HepG2 (cell line): ENCODE data around the gene RTEL1. TPM values are rescaled to one million over a fixed set of nuclear protein-coding genes. Genes with fewer than 3 reads are reported as not detected.

Experiments
- CREB3 ChIP-seq: sonication (generic); formaldehyde crosslinking; IDR thresholded peaks from 2 replicates; pipeline ENCODE4 v1.5.0; 2020; ENCODE audit warnings: missing genetic modification reagents
- CTCF ChIP-seq: sonication (generic); formaldehyde crosslinking; IDR thresholded peaks from 2 replicates; pipeline ENCODE4 v1.5.0; 2020; ENCODE audit warnings: mild to moderate bottlenecking, missing genetic modification reagents, moderate library complexity
- DNMT1 ChIP-seq: sonication (generic); formaldehyde crosslinking; IDR thresholded peaks from 2 replicates; pipeline ENCODE4 v1.5.1; 2020; ENCODE audit warnings: mild to moderate bottlenecking, missing genetic modification reagents
- KDM3A ChIP-seq: IDR thresholded peaks from 2 replicates; pipeline ENCODE4 v1.6.1; 2018; ENCODE audit warnings: low read depth, missing compliant biosample characterization
- NFKB2 ChIP-seq: sonication (generic); formaldehyde crosslinking; IDR thresholded peaks from 2 replicates; pipeline ENCODE4 v1.4.0; 2020; ENCODE audit warnings: missing genetic modification reagents, borderline replicate concordance
- PRMT3 ChIP-seq: sonication (generic); formaldehyde crosslinking; IDR thresholded peaks from 2 replicates; pipeline ENCODE4 v1.8.1; 2022; ENCODE audit warnings: low read depth, mild to moderate bottlenecking, moderate library complexity, missing genetic modification reagents, borderline replicate concordance
- SMAD1 ChIP-seq: sonication (generic); formaldehyde crosslinking; IDR thresholded peaks from 2 replicates; pipeline ENCODE4 v1.4.0; 2020; ENCODE audit warnings: missing genetic modification reagents, low read depth, mild to moderate bottlenecking, borderline replicate concordance
- SNAI1 ChIP-seq: sonication (generic); formaldehyde crosslinking; IDR thresholded peaks from 2 replicates; pipeline ENCODE4 v1.5.0; 2020; ENCODE audit warnings: mild to moderate bottlenecking, missing genetic modification reagents, borderline replicate concordance
- TCF12 ChIP-seq, 2 experiments: fragments of 450-650 bp in 1 of 2; sonication (generic) in 1 of 2; formaldehyde crosslinking in 1 of 2; IDR thresholded peaks; 2 replicates each; pipeline versions ENCODE4 v1.6.1 to v1.8.0; 2017 to 2022; ENCODE audit warnings: antibody characterized with exemption in 1 of 2, mild to moderate bottlenecking in 1 of 2, missing genetic modification reagents in 1 of 2, moderate library complexity in 1 of 2
- TRAFD1 ChIP-seq: sonication (generic); formaldehyde crosslinking; IDR thresholded peaks from 2 replicates; pipeline ENCODE4 v1.5.1; 2020; ENCODE audit warnings: missing genetic modification reagents, mild to moderate bottlenecking, borderline replicate concordance
- ZBTB7A ChIP-seq: sonication (generic); formaldehyde crosslinking; IDR thresholded peaks from 2 replicates; pipeline ENCODE4 v1.8.0; 2022; ENCODE audit warnings: mild to moderate bottlenecking, missing genetic modification reagents
- ZC3H4 ChIP-seq: sonication (generic); formaldehyde crosslinking; IDR thresholded peaks from 2 replicates; pipeline ENCODE4 v1.4.0; 2020; ENCODE audit warnings: missing genetic modification reagents, borderline replicate concordance
- ZMYM4 ChIP-seq: sonication (generic); formaldehyde crosslinking; IDR thresholded peaks from 2 replicates; pipeline ENCODE4 v1.8.1; 2023; ENCODE audit warnings: mild to moderate bottlenecking, missing genetic modification reagents
- ZNF292 ChIP-seq: sonication (generic); formaldehyde crosslinking; IDR thresholded peaks from 2 replicates; pipeline ENCODE4 v1.8.1; 2022; ENCODE audit warnings: mild to moderate bottlenecking, low read depth, missing genetic modification reagents, borderline replicate concordance
- ZNF333 ChIP-seq: sonication (generic); formaldehyde crosslinking; IDR thresholded peaks from 2 replicates; pipeline ENCODE4 v1.4.0; 2020; ENCODE audit warnings: mild to moderate bottlenecking, missing genetic modification reagents, borderline replicate concordance
- ZNF33A ChIP-seq: sonication (generic); formaldehyde crosslinking; IDR thresholded peaks from 2 replicates; pipeline ENCODE4 v1.5.1; 2020; ENCODE audit warnings: missing genetic modification reagents, mild to moderate bottlenecking, moderate library complexity, borderline replicate concordance
- ZSCAN21 ChIP-seq: sonication (generic); formaldehyde crosslinking; IDR thresholded peaks from 2 replicates; pipeline ENCODE4 v1.8.0; 2022; ENCODE audit warnings: mild to moderate bottlenecking, missing genetic modification reagents, moderate library complexity, borderline replicate concordance
- ZSCAN29 ChIP-seq: sonication (generic); formaldehyde crosslinking; conservative IDR thresholded peaks from 2 replicates; pipeline ENCODE4 v1.4.0; 2020; ENCODE audit warnings: mild to moderate bottlenecking, missing genetic modification reagents
- ZSCAN5A ChIP-seq: sonication (generic); formaldehyde crosslinking; IDR thresholded peaks from 2 replicates; pipeline ENCODE4 v1.8.0; 2022; ENCODE audit warnings: mild to moderate bottlenecking, missing genetic modification reagents, borderline replicate concordance
- ZSCAN9 ChIP-seq: IDR thresholded peaks from 2 replicates; pipeline ENCODE4 v1.6.1; 2016; ENCODE audit warnings: borderline replicate concordance
- polyA plus RNA-seq, 8 experiments: library from polyadenylated mRNA; depleted of rRNA in 3 of 8; stranded (reverse) in 7 of 8; unstranded in 1 of 8; fragments of >200 nt; fragmentation: Illumina TruSeq in 4 of 8; extraction: Trizol in 4 of 8; gene quantifications; 2 replicates each; pipeline versions ENCODE4 v1.2.1 to v1.2.3, GENCODE V29; 2011 to 2016; ENCODE audit warnings: low read depth in 4 of 8, missing spikeins in 1 of 8, mixed read lengths in 1 of 8; ENCODE audit not compliant: insufficient read depth in 1 of 8
- total RNA-seq, 5 experiments: library from RNA; depleted of rRNA; stranded (reverse); fragments of >200 nt; fragmentation: Illumina TruSeq; extraction: Trizol; gene quantifications; 2 replicates each; pipeline ENCODE4 v1.2.3, GENCODE V29; 2016; ENCODE audit warnings: low read depth in 1 of 5

The RTEL1 gene
- total and polyA plus RNA-seq, 2 of the 13 experiments (the other 11 are each of a cell fraction or from before 2014, with no cell fraction given), result 21.8 to 36.4 TPM

- TF ChIP-seq CTCF (CRISPR knock-in tag) (no peak; the same call in 1 of the 2 replicates), CREB3 (CRISPR knock-in tag) (peak; percentile 78), SMAD1 (peak; percentile 74; the same call in 1 of the 2 replicates), ZC3H4 (CRISPR knock-in tag) (peak; percentile 76; the same call in 1 of the 2 replicates), ZNF33A (CRISPR knock-in tag) (peak; percentile 97; the same call in 1 of the 2 replicates), ZMYM4 (peak; percentile 87), PRMT3 (CRISPR knock-in tag) (no peak), ZSCAN29 (peak; percentile 70), ZSCAN21 (CRISPR knock-in tag) (peak; percentile 95), DNMT1 (CRISPR knock-in tag) (peak; percentile 98), ZBTB7A (CRISPR knock-in tag) (peak; percentile 88), ZSCAN5A (peak; percentile 83), TRAFD1 (CRISPR knock-in tag) (peak; percentile 98), NFKB2 (CRISPR knock-in tag) (peak; percentile 99), KDM3A (CRISPR knock-in tag) (peak; percentile 99), TCF12 (IDR thresholded peaks at IDR 0.05) (no peak), TCF12 (CRISPR knock-in tag; IDR thresholded peaks at IDR 0.05) (peak; percentile 63; the same call in 1 of the 2 replicates), ZSCAN9 (peak; percentile 93), SNAI1 (peak; percentile 82; the same call in 1 of the 2 replicates), ZNF292 (CRISPR knock-in tag) (no peak), ZNF333 (CRISPR knock-in tag) (peak; percentile 47; the same call in 1 of the 2 replicates)
Measured at GRCh38 chr20:63657937-63658748, at the start of gene RTEL1 (continued).
